HS-27A (cell line): ENCODE measurements around the gene BARHL2.

Source experiments
- DNase-seq: peaks from one replicate; pipeline ENCODE4 v3.0.0-alpha.2; 2012; ENCODE audit warnings: low read depth, missing footprints

The BARHL2 gene

DNA sequence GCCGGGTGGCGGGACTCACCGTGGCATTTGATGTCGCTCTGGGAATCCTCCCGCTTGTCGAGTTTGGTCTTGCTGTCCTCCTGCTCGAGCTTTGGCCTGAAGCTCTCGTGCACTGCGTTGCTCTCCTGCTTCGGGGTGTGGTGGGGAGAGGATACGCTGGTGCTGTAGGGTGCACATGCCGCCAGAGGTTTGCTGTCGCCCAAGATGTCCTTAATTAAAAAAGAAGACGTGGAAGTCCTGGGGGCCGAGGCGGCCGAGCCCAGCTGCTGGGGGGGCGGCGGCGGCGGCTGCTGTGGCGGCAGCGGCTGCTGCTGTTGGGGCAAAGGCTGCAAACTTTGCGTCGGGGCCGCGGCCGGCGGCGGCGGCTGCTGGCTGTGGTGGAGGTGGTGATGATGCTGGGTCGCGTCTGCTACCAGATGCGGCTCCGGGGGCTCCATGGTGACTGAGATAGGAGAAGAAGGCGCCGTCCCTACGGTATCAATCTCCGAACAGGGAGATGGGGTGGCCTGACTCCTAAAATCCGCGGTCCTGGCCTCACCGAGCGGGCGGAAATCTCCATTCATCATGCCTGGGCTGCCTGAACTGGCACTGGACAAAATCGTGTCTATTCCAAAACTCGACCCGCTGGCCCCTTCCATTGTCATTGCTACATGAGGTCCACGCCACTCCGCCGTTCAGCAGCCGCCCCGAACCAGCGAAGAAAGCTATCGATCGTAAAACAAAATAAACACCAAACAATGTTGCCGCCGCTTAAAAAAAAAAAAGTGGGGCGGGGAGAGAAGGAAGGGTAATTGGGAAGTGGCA lies at the start of gene BARHL2:
BARHL2 (minus strand) TSS at position 751 of the 804 bp plus-strand sequence; CDS start at position 644, 107 bp downstream.
- no peak for DNase-seq

GRCh38 chr1:90763930-90764329 lies 46.8 kb upstream of the BARHL2 start:
- DNase-seq = no peak

GRCh38 chr1:90763506-90763905 lies 46.4 kb upstream of the BARHL2 start:
- no peak for DNase-seq

DNA sequence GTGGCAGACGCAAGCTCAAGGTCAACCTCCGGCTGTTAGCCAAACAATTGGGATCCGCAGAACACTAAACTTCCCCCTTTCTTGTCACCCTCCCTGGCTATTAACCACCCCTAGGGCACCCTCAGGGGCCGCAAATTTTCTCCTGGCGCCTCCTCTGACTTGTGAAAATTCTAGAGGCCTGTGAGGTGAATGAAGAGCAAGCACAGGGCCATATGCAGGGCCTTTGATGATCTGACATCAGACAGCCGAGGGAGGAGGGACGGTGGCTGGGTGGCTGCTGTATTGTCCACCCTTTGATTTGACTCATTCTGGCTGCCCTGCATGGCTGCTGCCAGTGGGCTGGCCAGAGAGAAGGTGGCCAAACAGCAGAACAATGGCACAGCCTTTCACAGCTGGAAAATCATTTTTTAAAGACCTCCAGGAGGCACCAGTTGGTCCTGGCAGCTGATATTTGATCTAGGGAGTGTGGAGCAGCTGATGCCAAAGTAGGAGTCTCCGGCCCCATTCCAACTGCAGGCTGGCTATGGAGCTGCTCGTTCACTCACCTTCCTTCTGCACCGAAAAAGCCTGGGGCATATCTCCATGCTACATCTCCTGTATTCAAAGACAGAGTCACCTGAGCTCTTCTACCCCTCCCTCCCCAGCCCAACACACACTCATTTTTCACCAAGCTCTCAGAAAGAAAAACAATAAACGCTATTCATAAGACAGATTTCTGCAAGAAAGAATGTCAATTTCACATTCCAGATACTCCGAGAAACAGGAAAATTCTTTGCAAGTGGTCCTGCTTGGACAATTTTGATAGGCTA lies 44.9 kb upstream of the BARHL2 start:
- no peak for DNase-seq

DNA sequence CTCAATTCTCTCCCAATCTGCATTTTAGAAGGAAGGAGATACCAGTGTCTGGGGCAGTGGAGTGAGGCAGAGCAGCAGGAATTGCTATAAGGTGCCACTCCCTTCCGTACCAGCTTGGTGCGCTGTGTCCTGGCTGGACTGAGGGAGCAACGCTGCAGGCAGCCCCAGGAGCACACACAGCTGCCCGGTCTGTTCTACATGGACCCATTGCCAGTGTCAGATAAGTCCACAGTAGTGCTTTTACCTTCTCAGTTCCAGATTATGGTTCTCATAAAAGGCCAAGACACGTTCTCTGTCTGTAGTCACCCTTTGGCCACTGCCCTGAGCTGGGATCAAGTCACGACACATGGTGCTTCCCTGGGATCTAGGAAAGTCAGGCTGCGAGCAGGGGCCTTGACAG lies 44.1 kb upstream of the BARHL2 start:
- DNase-seq = no peak

DNA sequence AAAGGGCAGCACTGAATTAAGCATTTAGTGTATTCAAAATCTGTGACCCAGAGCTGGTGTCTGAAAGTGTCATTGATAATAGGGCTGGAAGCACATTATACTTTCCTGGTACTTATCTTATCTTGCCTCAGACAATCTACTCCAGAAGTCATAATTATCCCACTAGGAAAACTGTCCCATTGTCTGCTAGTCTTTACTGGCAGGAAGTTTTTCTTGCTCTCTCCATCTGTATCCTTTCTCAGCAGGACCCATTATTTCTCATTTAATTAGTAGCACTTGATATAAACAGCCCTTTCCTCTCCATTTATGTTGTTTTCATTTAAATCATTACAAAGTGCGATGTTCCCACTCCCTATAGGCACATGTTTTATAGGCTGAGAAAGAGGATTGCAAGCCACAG lies 36.5 kb upstream of the BARHL2 start:
- no peak for DNase-seq

DNA sequence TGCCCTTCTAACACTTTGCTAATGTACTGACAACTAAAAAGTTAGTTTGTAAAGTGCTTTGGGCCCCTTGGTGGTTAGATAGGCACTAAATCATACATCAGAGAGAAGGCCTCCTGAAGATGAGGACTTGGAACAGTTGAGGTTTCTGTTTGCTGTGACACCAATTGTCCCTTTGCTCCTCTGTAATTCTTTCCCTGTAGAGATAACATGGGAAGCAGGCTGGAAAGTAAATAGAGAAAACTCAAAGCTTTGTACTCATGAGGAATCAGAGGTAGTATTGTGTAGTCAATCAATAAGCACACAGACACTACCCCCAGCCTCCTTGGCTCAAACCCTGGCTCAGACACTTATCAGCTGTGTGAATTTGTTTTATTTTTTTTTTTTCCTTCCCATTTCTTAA lies 31.6 kb upstream of the BARHL2 start:
- DNase-seq = no peak

GRCh38 chr1:90746857-90747256 lies 29.8 kb upstream of the BARHL2 start:
- no peak for DNase-seq

DNA sequence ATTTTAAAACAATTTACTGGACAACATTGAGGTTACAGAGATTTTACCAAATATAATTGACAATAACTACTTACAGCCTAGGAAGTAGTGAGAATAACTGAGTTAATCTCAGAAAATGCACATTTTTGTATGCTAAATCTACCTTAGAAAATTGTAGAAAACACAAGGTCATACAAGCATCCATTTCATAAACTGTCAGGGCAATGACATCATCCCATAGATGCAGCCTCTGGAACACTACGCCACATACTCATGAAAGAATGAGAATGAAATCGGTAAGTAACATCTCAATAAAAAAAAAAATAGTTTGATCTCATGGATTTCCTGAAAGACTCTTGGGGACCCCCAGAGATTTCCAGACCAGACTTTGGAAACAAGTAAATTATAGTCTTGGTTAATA lies 28.9 kb upstream of the BARHL2 start:
- DNase-seq = no peak

DNA sequence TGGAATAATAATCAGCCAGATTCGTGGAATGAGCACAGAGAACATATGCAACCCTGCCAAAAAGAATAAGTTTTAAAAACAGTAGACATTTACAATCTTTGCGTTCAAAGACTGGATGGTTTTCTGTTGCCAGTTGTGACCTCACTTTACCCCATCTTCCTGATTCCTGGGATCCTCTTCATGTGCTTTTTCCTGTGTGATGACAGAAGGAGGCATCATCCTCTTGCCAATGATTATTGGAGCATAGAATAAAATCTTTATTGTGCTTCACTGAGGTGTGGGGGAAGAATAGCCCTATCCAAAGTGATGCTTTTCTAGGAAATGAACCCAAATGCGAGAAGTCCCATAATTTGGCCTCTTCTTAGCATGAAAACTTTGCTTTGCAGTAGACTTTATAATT lies 15.0 kb upstream of the BARHL2 start:
- no peak for DNase-seq

- no peak for DNase-seq
Observed at GRCh38 chr1:90731382-90732050, 14.4 kb upstream of the BARHL2 start.

DNA sequence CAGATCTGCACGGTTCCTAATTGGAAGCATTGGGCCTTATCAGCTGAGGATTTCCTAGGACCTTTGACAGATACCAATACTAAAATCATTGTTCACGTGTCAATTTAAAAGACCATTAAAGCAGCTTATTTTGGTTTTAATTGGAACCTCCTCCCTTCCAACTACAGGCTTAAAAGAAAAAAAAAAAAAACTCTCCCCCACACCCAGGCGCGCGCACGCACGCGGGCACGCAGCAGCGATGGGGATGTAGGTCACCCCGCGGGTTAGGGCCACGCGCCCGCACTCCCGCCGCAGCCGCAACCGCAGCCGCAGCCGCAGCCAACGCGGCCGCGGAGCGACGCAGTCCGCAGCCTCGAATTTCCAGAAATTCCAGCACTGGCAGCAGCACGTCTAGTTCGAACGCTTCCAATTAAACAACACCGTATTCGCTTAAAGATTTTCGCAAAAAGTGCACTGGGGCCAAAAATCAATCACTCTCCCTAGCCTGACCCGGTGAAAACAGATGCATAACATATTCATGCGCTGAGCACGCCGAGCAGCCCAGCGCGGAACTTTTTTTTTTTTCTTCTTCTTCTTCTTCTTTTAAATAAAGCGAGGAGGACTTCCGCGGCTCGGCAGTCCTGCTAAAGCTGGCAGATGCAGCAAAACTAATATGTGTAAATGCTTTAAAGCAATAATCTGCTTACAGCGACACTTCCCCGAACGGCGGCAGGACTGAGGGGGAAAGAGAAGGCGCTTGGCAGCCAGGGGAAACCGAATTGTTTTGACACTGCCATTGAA lies 13.3 kb upstream of the BARHL2 start:
- no peak for DNase-seq

DNA sequence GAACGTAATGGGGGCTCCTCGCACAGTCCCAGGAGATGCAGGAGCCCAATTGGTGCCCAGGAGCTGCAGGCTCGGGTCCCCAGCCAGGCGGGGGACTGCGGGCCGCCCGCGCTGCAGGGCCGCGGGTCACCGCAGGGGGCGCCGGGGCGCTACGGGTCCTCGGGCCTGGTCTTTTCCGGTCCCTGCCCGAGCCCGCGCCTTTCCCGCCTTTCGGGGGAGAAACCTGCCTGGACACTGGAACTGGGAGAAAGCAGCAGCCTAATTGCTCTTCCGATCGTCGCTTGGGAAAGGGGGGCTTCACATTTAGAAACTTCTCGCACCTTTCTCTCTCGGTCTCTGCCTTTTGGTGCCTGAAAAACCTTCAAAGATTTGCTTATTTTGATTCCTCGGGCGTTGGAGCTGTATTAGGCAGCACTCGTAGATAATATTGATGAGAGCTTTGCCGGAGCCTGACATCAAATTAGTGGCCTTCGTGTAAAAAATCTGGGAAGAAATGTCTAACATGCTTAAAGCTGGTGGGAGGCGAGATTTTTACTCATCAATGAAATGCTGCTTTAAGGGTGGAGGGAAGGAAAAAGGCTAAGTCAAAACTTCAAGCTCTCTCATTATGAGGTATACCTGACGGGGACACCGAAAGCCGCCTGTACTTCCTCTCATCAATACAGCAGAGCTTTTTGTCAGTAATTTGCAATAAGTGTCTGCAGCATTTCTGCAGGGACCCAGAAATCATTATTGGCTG lies 12.6 kb upstream of the BARHL2 start:
- DNase-seq = no peak

DNA sequence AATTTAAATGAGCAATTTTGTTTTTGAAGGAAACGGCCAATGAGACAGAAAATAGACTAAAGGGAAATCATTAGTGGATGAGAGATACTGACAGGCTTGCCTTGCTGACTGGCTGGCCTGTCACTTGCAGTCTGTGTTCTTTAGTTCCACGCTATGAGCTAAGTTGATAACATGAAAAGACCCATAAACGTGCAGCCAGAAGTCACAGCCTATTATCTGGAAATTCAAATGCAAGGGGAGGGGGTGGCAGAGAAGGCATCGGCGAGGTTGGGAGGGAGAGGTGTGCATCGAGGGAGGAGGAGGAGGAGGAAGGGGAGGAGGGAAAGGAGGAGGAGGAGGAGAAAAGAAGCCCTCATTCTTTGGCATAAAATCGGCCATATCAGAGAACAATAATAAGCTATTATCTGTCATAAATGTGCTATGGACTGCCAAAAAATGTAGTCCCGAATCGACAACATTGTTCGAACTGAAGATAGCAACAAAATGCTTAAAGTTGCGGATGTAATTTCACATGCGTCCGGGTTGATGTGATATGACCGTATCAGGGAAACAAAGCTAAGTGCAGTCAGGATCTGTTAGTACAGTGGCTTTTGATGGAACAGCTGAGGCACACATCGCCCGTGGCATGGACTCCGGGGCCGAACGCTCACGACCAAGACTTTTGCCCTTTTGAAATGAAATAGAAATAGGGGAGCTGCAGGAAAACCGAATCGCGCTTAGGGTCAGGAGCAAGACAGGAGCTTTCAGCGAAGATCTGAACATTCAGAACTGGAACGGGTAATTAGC lies 11.6 kb upstream of the BARHL2 start:
- DNase-seq = no peak

DNA sequence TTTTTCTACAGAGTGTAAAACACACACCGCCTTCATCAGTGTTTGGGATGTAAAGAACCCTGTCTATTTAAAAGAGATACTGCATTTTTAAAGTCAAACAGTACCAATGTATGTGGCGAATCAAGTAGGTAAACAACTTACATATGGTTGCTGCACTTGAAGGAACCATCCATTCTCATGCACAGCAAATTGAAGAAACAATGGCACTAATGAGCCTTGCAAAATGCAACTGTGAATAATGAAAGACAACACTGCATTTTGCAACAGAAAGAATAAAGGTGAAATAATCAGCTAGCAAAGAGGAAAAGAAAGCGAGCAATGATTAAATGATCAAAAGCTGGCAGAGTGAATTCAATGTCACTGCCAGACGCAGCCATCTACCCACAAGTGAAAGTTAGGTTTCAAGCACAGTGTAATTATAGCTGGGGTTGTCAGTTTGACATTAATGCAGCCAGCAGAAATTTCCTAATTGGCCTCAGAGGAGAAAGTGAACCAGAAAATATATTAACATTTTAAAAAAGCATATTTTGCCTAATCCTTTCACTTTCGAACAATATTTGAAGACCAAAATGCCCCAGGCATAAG lies 10.9 kb upstream of the BARHL2 start:
- DNase-seq = no peak

GRCh38 chr1:90726986-90727480 lies 9.9 kb upstream of the BARHL2 start:
- no peak for DNase-seq

DNA sequence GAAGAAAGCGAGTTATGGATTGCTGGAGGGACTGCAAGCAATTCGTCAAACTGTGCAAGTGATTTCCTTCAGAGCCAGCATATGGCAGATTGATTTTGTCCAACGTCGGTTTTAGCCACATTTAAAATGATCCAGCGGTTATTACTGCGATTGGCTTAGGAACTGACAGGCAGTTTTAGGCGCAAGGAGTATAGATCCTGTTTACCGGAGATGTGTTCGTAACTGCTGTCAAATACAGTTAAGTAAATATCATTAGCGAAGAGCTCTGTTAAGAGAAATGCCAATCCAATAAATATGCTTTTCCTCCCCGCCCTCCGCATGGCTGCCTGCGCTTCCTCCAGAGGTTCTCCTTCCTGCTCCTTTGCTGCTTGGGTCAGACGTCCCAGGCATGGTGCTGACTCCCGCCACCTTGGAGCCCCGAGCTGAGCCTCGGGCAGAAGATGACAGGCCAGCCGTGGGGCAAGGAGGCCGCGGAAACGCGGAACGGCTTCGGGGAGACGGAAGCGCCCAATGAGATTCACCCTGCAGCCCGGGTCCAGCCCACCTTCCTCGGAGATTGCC lies 9.4 kb upstream of the BARHL2 start:
- no peak for DNase-seq

- no peak for DNase-seq
Observed at GRCh38 chr1:90725657-90726424, 8.7 kb upstream of the BARHL2 start.
